Activated naive CD4-positive, alpha-beta T cell treated with anti-CD3 and anti-CD28 coated beads, Interleukin-2, amount 10 ng/mL, durations not matched to agents 7 days and 5 days (primary cell): ENCODE measurements around the gene INPP5F.
"Not testable (repeated sequence)": the region's sequence is repeated elsewhere in the genome, so short reads cannot be mapped to it uniquely, and the experiment has no call there.

Experiments
- CTCF ChIA-PET: fragments of 350-600 bp; sonication (Branson Sonifier 250); formaldehyde crosslinking; loops from one replicate; lab custom pipeline; 2021; ENCODE audit warnings: antibody characterized with exemption; lab: Charles Lee
- DNase-seq: peaks from one replicate; pipeline ENCODE4 v3.0.0-alpha.2; 2020
- H3K27ac Mint-ChIP-seq: one replicate; pipeline ENCODE4 v1.8.0; 2021; ENCODE audit warnings: mild to moderate bottlenecking, moderate library complexity, mixed read lengths
- H3K27me3 Mint-ChIP-seq: one replicate; pipeline ENCODE4 v1.8.0; 2021; ENCODE audit warnings: mild to moderate bottlenecking, mixed read lengths
- H3K36me3 Mint-ChIP-seq: one replicate; pipeline ENCODE4 v1.8.0; 2021; ENCODE audit warnings: mixed read lengths
- H3K4me1 Mint-ChIP-seq: one replicate; pipeline ENCODE4 v1.8.0; 2021; ENCODE audit warnings: mixed read lengths
- H3K4me3 Mint-ChIP-seq: one replicate; pipeline ENCODE4 v1.8.0; 2021; ENCODE audit warnings: mild to moderate bottlenecking, moderate library complexity, mixed read lengths
- H3K9me3 Mint-ChIP-seq: one replicate; pipeline ENCODE4 v1.8.0; 2021; ENCODE audit warnings: mixed read lengths

The INPP5F gene

GRCh38 chr10:119762035-119762434 lies 36.2 kb downstream of the INPP5F start:
- CTCF ChIA-PET, result no interaction called here
- Mint-ChIP-seq H3K9me3 (no peaks in the 10 kb centered on the region), H3K27me3 (no peaks in the 10 kb centered on the region), H3K4me3 (no peak overlapping the region), H3K4me1 (peaks cover under 1% of the 10 kb centered on the region), H3K27ac (no peak overlapping the region), H3K36me3 (no peaks in the 10 kb centered on the region)
- DNase-seq, result no peak

- CTCF ChIA-PET, result no interaction called here
- Mint-ChIP-seq H3K9me3 (no peaks in the 10 kb centered on the region), H3K27ac (no peak overlapping the region)
Observed at GRCh38 chr10:119762805-119763798, 37.3 kb downstream of the INPP5F start.

GRCh38 chr10:119768455-119769094 lies 42.7 kb downstream of the INPP5F start:
- no peaks in the 10 kb centered on the region for H3K27me3 Mint-ChIP-seq
- DNase-seq, result no peak
- H3K27ac Mint-ChIP-seq, result no peak overlapping the region
- H3K9me3 Mint-ChIP-seq, result no peaks in the 10 kb centered on the region
- CTCF ChIA-PET, result no interaction called here
- no peaks in the 10 kb centered on the region for H3K36me3 Mint-ChIP-seq
- H3K4me3 Mint-ChIP-seq, result no peak overlapping the region
- H3K4me1 Mint-ChIP-seq, result peaks cover 9% of the 10 kb centered on the region

More at GRCh38 chr10:119762805-119763798, 37.3 kb downstream of the INPP5F start:
- DNase-seq, result no peak
- H3K27me3 Mint-ChIP-seq, result no peaks in the 10 kb centered on the region
- H3K36me3 Mint-ChIP-seq, result no peaks in the 10 kb centered on the region
- H3K4me3 Mint-ChIP-seq, result no peak overlapping the region
- H3K4me1 Mint-ChIP-seq, result peaks cover 6% of the 10 kb centered on the region

GRCh38 chr10:119769886-119770285 lies 44.0 kb downstream of the INPP5F start:
- H3K4me3 Mint-ChIP-seq, result no peak overlapping the region
- H3K27ac Mint-ChIP-seq, result no peak overlapping the region
- no peaks in the 10 kb centered on the region for H3K36me3 Mint-ChIP-seq
- H3K4me1 Mint-ChIP-seq, result peaks cover 9% of the 10 kb centered on the region
- CTCF ChIA-PET, result interaction anchor here (0.8 to 1.3 kb wide), 2 partner anchors 20 to 90 kb away, joined by 4 read pairs; no protein-coding TSS in a partner anchor
- no peak for DNase-seq
- H3K9me3 Mint-ChIP-seq, result no peaks in the 10 kb centered on the region
- no peaks in the 10 kb centered on the region for H3K27me3 Mint-ChIP-seq

GRCh38 chr10:119770928-119771327 lies 45.1 kb downstream of the INPP5F start:
- no peaks in the 10 kb centered on the region for H3K9me3 Mint-ChIP-seq
- no peaks in the 10 kb centered on the region for H3K27me3 Mint-ChIP-seq
- H3K4me1 Mint-ChIP-seq, result peaks cover 9% of the 10 kb centered on the region
- no peak for DNase-seq
- no peaks in the 10 kb centered on the region for H3K36me3 Mint-ChIP-seq
- H3K27ac Mint-ChIP-seq, result no peak overlapping the region
- CTCF ChIA-PET, result interaction anchor here (0.6 kb wide), 1 partner anchor 17 kb away, joined by 3 read pairs; no protein-coding TSS in a partner anchor
- H3K4me3 Mint-ChIP-seq, result no peak overlapping the region

GRCh38 chr10:119772334-119772733 lies 46.5 kb downstream of the INPP5F start:
- Mint-ChIP-seq H3K4me1 (peaks cover 5% of the 10 kb centered on the region), H3K27me3 (no peaks in the 10 kb centered on the region), H3K27ac (no peak overlapping the region), H3K4me3 (no peak overlapping the region), H3K9me3 (no peaks in the 10 kb centered on the region), H3K36me3 (no peaks in the 10 kb centered on the region)
- DNase-seq, result no peak
- CTCF ChIA-PET, result interaction anchor here (1.2 kb wide), 1 partner anchor 21 kb away, joined by 3 read pairs; no protein-coding TSS in a partner anchor

GRCh38 chr10:119773041-119773440 lies 47.2 kb downstream of the INPP5F start:
- not testable (repeated sequence) for H3K9me3 Mint-ChIP-seq, H3K27ac Mint-ChIP-seq, H3K4me1 Mint-ChIP-seq, DNase-seq, H3K4me3 Mint-ChIP-seq, H3K27me3 Mint-ChIP-seq, H3K36me3 Mint-ChIP-seq
- CTCF ChIA-PET, result interaction anchor here (1.2 kb wide), 1 partner anchor 22 kb away, joined by 3 read pairs; no protein-coding TSS in a partner anchor

- no peaks in the 10 kb centered on the region for H3K9me3 Mint-ChIP-seq
- CTCF ChIA-PET, result no interaction called here
- H3K4me1 Mint-ChIP-seq, result no peaks in the 10 kb centered on the region
- H3K36me3 Mint-ChIP-seq, result no peaks in the 10 kb centered on the region
- no peaks in the 10 kb centered on the region for H3K27me3 Mint-ChIP-seq
- H3K27ac Mint-ChIP-seq, result no peak overlapping the region
- no peak for DNase-seq
- H3K4me3 Mint-ChIP-seq, result no peak overlapping the region
Observed at GRCh38 chr10:119775529-119775928, 49.7 kb downstream of the INPP5F start.

GRCh38 chr10:119776536-119776935 lies 50.7 kb downstream of the INPP5F start:
- Mint-ChIP-seq H3K4me3 (no peak overlapping the region), H3K4me1 (no peaks in the 10 kb centered on the region), H3K36me3 (peaks cover 5% of the 10 kb centered on the region), H3K27me3 (no peaks in the 10 kb centered on the region), H3K27ac (no peak overlapping the region), H3K9me3 (no peaks in the 10 kb centered on the region)
- DNase-seq, result no peak
- CTCF ChIA-PET, result no interaction called here

GRCh38 chr10:119777686-119778085 lies 51.8 kb downstream of the INPP5F start:
- Mint-ChIP-seq H3K4me3 (no peak overlapping the region), H3K9me3 (no peaks in the 10 kb centered on the region), H3K27ac (no peak overlapping the region), H3K27me3 (no peaks in the 10 kb centered on the region), H3K4me1 (no peaks in the 10 kb centered on the region), H3K36me3 (peaks cover 12% of the 10 kb centered on the region)
- CTCF ChIA-PET, result no interaction called here
- DNase-seq, result no peak

- H3K4me3 Mint-ChIP-seq, result no peak overlapping the region
- CTCF ChIA-PET, result no interaction called here
Observed at GRCh38 chr10:119778776-119779445, 53.1 kb downstream of the INPP5F start.

GRCh38 chr10:119780879-119781480 lies 55.1 kb downstream of the INPP5F start:
- no peak overlapping the region for H3K4me3 Mint-ChIP-seq
- no peak overlapping the region for H3K27ac Mint-ChIP-seq
- DNase-seq, result no peak
- CTCF ChIA-PET, result interaction anchor here (1.6 kb wide), 1 partner anchor 31 kb away, joined by 4 read pairs; no protein-coding TSS in a partner anchor
- H3K9me3 Mint-ChIP-seq, result no peaks in the 10 kb centered on the region
- peaks cover 27% of the 10 kb centered on the region for H3K4me1 Mint-ChIP-seq
- H3K27me3 Mint-ChIP-seq, result peaks cover 3% of the 10 kb centered on the region
- H3K36me3 Mint-ChIP-seq, result peaks cover 12% of the 10 kb centered on the region

More at GRCh38 chr10:119778776-119779445, 53.1 kb downstream of the INPP5F start:
- no peaks in the 10 kb centered on the region for H3K27me3 Mint-ChIP-seq
- peaks cover 12% of the 10 kb centered on the region for H3K36me3 Mint-ChIP-seq
- no peak for DNase-seq
- H3K27ac Mint-ChIP-seq, result no peak overlapping the region
- H3K9me3 Mint-ChIP-seq, result no peaks in the 10 kb centered on the region
- peaks cover 9% of the 10 kb centered on the region for H3K4me1 Mint-ChIP-seq

- H3K36me3 Mint-ChIP-seq, result peaks cover 13% of the 10 kb centered on the region
- CTCF ChIA-PET, result interaction anchor here (1.6 kb wide), 1 partner anchor 31 kb away, joined by 4 read pairs; no protein-coding TSS in a partner anchor
- H3K27me3 Mint-ChIP-seq, result peaks cover 3% of the 10 kb centered on the region
- DNase-seq, result no peak
- H3K4me1 Mint-ChIP-seq, result peaks cover 31% of the 10 kb centered on the region
- H3K9me3 Mint-ChIP-seq, result no peaks in the 10 kb centered on the region
- H3K4me3 Mint-ChIP-seq, result no peak overlapping the region
- H3K27ac Mint-ChIP-seq, result no peak overlapping the region
Observed at GRCh38 chr10:119781498-119781897, 55.6 kb downstream of the INPP5F start.
